ENCODE results near the gene FRZB.

The FRZB gene

DNA sequence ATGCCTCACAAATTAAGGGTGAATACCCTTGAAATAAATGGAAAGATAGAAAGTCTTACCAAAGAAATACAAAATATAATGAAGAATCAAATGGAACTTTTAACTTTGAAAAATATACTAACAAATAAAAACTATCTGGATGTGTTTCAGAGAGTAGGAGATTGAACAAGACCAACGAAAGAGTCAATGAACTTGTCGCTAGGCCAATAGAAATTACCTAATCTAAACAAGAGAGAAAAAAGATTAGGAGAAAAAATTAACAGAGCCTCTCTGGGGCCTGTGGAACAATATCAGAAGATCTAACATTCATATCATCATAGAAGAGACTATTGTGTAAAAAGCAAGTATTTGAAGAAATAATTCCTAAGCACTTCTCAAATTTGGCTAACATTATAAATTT is 11.1 kb downstream of the FRZB start:
- DNase-seq: no peak
- in situ Hi-C loops (cut with MboI; ENCODE audit: low pct_unique_long_range_greater_than_20kb, low sequenced_read_pairs): no loop called here

DNA sequence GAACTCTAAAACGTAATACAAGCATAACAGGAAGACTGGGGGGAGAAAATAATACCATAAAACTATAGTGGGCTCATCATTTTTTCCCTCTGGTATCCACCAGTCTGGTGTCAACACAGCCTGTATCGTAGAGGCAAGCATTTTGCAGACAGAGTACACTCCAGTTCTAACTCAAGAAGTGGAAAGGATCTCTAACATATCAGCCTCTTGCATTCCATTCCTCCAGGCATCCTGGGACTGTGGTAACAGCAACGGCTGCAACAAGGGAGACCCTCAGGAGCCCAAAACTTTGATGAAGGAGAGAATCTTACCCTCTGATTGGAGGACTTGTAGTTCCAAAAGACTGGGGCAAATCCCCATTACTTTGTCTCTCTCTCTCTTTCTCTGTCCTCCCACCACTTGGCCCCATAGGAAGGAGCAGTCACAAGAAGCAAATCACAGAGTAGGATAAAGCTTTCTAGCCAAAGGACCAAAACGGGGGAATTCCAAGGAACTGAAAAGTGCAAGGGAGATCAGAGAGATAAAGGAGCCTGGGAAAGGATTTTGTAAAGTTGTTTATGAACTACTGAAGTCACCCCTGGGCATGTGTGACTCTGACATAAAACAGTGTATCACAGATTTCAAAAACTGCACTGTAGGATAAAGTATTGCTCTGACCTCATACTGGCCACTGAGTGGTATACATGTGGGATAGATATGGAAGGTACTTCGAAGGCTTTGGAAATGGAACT is 11.9 kb downstream of the FRZB start:
- in situ Hi-C loops (cut with MboI; ENCODE audit: low pct_unique_long_range_greater_than_20kb, low sequenced_read_pairs): no loop called here
- DNase-seq: no peak

DNA sequence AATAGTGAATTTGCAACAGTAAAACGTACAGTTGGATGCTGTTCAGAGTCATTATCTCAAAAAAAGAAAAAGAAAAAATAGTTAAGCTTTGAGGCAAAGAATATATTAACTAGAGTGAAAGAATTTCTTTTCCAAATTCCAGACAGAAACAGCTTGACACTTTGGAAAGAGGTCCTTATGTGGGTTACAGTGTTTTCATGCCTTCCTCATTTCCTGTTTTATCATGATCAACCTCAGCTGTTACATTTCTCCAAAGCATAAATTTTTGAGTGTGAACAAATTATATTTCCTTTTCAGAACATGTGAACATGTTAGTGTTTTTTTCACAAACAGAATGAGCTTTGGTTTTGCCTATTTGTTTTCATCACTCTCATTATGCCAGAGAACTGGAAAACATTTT is 13.6 kb downstream of the FRZB start:
- DNase-seq: no peak
- in situ Hi-C loops (cut with MboI; ENCODE audit: low pct_unique_long_range_greater_than_20kb, low sequenced_read_pairs): no loop called here

DNA sequence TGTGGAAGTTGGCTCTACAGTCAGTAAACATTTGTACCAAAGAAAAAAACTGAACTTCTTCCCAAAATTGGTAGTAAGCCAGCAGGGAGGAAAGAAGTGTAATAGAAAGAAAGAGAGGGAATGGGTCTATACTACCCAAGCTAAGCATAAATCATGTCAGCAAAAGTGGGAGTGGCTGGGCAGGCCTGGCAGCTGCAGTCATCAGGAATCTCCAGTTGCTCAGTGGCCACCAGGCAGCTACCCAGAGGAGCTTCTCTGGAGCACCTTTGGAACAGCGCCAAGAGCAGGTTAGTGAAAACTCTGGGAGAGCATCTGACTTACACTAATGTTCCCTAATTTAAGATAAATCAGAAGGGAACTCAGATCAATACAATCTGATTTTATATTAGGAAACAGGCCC is 14.3 kb downstream of the FRZB start:
- no peak for DNase-seq
- in situ Hi-C loops (cut with MboI; ENCODE audit: low pct_unique_long_range_greater_than_20kb, low sequenced_read_pairs): no loop called here

DNA sequence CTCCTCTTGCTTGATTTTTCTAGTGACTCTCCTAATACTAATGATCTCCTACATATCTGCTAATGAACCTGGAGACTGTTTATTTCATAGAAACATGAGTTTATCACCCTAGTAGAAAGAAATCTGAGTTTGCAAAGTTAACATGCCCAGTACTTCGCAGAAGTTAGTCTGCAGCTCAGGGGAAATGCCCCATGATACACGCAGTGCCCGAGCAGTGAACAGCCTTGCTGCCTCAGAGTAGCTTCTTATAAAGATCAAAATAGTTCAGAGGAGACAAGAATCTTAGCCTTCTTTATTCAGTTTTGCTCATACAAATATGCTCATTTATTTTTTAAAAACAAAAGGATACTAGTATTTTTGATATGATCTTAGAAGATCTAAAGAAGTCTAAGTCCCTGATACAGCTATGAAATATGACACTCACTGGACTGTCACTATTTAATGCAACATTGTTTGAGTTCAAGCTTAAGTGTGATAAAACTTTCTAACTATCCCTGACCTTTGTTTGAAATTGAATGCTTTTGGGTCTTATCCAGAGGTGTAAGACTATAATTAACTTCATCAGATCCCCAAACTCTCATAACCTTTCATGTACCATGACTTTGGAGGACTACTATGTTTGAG is 20.5 kb downstream of the FRZB start:
- no peak for DNase-seq
- in situ Hi-C loops (cut with MboI; ENCODE audit: low pct_unique_long_range_greater_than_20kb, low sequenced_read_pairs): no loop called here

DNA sequence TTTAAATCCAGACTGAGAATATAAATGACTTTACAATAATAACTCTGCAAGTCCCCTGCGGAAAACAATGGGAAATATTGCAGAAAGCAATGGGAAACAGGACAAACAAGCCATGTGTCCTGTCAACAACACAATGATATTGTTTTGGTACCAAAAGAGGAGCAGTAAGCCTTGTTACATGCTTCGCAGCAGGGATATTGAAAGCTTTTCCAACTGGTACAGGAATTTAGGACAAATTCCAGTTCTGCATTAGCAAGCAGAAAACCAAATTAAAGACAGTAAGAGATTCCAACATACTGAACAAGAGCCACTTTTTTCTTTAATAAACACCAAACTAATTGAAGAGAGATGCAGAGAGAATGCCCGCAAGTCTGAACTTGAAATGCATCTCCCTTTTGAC is 30.0 kb downstream of the FRZB start:
- DNase-seq: no peak
- in situ Hi-C loops (cut with MboI; ENCODE audit: low pct_unique_long_range_greater_than_20kb, low sequenced_read_pairs): no loop called here

DNA sequence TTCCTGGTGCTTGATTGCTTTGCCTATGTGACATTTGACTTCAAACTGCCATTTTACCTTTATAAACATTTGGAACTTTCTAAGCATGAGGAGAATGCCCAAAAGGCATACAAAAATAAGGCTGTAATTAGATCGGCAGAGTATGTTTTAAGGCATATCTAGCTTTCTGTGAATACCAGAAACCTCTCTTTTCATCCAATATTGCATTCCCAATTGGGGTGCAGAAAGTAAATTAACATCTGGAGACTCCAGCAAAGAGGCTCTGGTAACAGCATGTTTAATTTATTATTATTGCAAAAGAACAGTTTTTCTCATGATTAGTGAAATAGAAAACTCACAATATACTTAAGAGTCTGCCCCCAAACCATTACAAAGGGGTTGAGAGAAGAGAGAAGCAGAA is 32.1 kb downstream of the FRZB start:
- no peak for DNase-seq
- in situ Hi-C loops (cut with MboI; ENCODE audit: low pct_unique_long_range_greater_than_20kb, low sequenced_read_pairs): no loop called here

DNA sequence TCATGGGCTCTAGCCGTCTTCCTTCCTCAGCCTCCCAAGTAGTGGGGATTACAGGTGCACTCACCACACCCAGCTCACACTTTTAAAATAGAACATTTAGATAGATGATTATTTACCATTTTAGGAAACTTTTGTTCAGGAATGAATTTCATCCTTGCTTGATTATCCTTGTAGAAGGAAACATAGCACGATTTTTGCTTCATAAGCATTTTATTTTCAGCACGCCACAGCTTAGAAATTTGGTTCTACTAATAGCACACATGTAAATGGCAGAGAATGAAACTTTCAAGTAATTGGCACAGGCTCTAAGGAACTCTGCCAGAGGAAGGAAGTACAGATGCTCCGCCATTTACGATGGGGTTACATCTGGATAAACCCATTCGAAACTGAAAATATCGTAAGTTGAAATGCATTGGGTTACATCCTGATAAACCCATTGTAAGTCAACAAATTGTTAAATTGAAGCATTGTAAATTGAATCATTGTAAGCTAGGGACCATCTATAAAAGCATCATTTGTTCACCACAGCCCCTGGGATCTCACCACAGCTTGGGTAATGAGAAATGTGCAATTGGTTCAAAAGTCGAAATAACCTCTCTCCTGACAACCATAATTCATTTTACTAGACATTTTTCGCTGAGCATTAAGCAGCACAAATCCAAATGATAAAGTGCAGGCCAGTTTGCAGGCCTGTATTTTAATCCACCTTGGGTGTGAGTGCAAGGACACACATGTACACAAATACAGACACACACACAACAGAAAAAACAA is 33.2 kb downstream of the FRZB start:
- DNase-seq: no peak
- in situ Hi-C loops (cut with MboI; ENCODE audit: low pct_unique_long_range_greater_than_20kb, low sequenced_read_pairs): no loop called here

DNA sequence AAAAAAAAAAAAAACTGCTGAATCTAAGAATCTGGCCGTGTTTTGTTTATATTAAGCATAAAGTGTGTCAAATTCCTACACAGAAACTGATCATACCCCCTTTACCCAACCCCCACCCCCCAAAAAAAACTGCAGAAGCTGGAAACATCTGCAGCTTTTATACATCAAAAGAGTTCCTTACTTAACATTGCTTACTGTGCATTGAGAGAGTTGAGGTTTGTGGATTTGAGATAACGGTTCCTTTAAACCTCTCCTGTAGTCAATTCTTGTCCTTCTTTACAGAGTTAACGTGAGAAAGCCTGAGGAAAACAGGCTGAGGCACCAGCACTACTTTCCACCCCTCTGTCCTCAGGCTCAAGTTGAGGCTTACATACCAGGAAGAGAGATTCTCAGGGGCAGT is 34.5 kb downstream of the FRZB start:
- in situ Hi-C loops (cut with MboI; ENCODE audit: low pct_unique_long_range_greater_than_20kb, low sequenced_read_pairs): no loop called here
- DNase-seq: no peak

DNA sequence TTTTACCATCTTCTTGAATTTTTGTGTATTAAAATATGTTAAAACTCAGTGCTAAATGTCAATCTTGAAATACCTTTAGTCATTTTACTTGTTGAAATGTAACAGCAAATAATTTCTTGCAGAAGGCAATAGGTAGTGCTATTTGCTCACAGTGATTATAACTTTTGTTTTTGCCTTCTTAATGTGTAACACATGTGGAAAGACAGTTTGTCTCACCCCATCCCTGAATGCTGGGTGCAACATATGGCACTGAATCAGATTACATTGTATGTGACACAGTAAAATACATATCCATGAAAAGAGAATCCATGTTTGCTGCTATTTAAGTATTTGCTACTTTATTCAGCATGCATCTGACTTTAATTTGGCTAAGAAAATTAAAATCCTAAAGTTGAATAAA is 35.3 kb downstream of the FRZB start:
- in situ Hi-C loops (cut with MboI; ENCODE audit: low pct_unique_long_range_greater_than_20kb, low sequenced_read_pairs): no loop called here
- DNase-seq: no peak

DNA sequence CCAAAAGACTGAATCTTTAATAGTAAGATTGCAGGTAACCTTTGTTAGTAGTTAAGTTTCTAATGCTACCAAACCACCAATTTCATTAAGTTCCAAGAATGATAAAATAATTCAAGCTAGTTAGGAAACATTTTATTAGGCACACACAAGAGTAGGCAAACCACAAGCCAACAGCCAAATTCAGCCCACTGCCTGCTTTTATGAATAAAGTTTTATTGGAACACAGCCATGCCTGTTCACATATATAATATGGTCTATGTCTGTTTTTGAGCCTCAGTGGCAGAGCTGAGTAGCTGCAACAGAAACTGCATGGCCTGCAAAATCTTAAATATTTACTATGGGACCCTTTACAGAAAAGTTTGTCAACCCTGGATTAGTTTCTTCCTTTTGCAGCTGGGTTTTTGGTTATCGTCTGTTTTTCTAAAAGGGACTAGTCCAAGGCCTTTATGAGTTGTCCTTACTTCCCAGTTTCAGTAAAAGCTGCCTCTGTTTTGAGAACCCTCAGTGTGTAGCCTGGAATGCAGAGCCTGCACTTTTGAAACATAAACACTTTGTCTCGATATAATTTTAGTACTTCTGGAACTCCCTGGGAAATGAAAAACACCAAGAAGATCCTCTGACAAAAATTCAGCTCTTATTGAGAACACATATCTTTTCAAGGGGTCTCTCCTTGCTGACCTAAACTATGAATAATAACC is 39.1 kb downstream of the FRZB start:
- in situ Hi-C loops (cut with MboI; ENCODE audit: low pct_unique_long_range_greater_than_20kb, low sequenced_read_pairs): no loop called here
- DNase-seq: no peak

DNA sequence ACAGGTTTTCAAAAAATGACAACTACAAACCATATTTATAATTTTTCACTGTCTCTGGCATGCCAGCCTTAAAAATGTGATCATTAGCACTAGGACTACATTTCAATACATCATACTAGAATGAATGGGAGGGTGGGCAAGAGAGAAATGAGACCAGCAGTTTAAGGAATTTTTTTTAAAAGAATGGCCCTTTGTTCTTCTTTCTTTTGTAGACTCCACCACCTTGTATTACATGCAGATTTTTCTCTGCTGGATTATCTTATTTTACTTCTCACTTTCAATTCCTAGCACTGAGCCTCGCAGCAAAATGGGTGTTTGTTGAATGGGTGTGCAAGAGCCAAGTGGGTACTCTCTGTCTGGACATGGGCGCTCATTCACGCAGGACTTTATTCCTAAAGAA is 39.9 kb downstream of the FRZB start:
- in situ Hi-C loops (cut with MboI; ENCODE audit: low pct_unique_long_range_greater_than_20kb, low sequenced_read_pairs): no loop called here
- DNase-seq: no peak

DNA sequence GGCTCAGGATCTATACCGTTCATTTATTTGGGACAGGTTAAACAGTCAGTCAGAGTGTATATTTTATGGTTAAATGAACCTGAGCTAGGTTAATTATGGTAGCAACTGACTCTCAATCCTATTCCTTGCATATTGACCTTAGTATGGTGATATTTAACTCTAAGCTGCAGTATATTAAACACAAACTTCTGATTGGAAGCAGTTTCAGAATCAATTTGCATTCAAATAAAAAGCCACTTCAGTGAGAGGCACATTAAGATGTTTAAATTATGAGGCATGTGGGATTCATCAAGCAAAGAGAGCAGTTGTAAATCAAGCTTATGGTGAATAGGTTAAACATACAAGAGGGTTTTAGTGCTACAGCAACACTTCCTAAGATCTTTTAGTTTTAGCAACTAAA is 40.4 kb downstream of the FRZB start:
- in situ Hi-C loops (cut with MboI; ENCODE audit: low pct_unique_long_range_greater_than_20kb, low sequenced_read_pairs): no loop called here
- DNase-seq: no peak

DNA sequence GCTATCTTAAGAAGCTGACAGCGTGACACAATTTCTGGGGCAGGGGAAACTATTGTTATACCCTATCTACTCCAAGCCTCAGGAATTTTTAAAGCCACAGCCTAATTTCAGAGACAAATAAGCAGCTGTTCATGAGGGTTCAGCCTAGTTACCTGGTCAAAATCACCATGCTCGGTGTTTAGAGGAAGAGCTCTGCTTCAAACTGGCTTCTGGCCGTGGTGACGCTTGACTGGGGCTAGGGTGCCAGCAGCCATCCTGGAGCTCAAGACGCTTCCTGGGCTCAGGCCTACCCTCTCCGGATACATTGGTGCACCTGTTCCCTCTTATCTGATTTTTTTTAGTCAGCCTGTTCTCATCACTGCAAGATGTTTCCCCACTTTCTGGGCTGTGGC is 41.7 kb downstream of the FRZB start:
- no peak for DNase-seq

DNA sequence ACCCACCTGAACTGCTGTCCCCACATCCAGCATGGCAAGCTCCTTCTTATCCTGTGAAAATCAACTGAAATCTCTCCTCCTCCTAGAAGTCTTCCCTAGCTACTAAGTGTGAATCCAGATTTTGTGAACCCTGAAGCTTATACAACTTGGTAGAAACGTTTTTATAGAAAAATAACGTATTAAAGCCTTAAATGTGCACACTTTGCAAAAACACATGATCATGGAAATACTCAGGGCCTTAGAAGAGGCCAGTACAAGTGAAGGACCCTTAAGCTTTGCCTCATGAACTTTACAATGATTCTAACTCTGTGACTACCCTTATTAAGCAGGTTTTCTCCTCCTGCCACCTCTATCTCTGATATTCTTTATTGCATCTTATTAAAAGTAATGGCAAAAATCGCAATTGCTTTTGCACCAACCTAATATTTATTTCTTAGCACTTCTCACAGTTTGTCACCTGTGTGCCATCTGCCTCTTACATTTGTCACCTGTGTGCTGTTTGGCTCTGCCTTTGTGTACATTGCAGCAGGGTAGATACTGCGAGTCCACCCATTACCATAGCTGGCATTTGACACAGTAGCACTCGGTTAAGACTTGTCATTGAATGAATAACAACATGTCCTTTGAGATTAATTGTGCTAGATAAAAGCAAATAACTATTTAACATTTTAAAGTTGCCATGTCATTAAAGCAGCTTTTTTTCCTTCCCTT is 42.2 kb downstream of the FRZB start:
- no peak for DNase-seq
- in situ Hi-C loops (cut with MboI; ENCODE audit: low pct_unique_long_range_greater_than_20kb, low sequenced_read_pairs): no loop called here

More for the DNA sequence above, 41.7 kb downstream of the FRZB start:
- in situ Hi-C loops (cut with MboI; ENCODE audit: low pct_unique_long_range_greater_than_20kb, low sequenced_read_pairs): no loop called here

DNA sequence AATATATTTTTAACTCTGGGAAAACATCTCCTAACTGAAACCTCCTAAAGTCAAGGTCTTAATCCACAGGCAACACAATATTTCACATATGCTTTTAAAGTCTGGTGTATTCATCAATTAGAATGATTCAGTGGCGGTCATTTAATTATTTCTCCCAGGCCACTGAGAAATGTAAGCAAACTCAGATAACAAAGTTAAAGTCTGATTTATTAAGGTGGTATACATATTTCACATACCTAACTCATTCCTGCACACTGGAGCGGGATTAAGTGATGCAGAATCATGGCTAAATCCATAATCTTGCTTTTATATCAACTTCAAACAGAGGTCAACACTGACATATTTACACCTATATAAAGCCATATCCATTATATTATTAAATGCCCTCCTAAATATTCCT is 43.7 kb downstream of the FRZB start:
- in situ Hi-C loops (cut with MboI; ENCODE audit: low pct_unique_long_range_greater_than_20kb, low sequenced_read_pairs): no loop called here

DNA sequence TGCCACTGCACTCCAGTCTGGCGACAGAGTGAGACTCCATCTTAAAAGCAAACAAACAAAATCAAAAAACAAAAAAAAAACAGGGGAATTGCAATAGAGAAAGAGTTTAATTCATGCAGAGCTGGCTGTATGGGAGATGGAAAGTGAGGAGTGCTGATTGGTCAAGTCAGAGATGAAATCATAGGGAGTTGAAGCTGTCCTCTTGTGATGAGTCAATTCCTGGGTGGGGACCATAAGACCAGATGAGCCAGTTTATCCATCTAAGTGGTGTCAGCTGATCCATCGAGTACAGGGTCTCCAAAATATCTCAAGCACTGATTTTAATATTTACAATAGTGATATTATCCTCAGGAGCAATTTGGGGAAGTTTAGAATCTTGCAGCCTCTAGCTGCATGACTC is 45.3 kb downstream of the FRZB start:
- no peak for DNase-seq
- in situ Hi-C loops (cut with MboI; ENCODE audit: low pct_unique_long_range_greater_than_20kb, low sequenced_read_pairs): no loop called here

More for the DNA sequence above, 43.7 kb downstream of the FRZB start:
- DNase-seq: no peak

DNA sequence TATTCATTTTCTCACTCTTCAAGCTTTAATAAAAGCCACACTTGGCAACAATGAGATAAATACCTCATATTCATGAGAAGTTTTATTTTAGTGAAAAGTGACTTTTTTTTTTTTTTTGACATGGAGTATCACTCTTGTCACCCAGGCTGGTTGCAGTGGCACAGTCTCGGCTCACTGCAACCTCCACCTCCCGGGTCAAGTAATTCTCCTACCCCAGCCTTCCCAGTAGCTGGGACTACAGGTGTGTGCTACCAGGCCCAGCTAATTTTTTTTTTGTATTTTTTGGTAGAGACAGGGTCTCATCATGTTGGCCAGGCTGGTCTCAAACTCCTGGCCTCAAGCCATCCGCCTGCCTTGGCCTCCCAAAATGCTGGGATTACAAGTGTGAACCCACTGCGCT is 47.0 kb downstream of the FRZB start:
- no peak for DNase-seq
- in situ Hi-C loops (cut with MboI; ENCODE audit: low pct_unique_long_range_greater_than_20kb, low sequenced_read_pairs): no loop called here

DNA sequence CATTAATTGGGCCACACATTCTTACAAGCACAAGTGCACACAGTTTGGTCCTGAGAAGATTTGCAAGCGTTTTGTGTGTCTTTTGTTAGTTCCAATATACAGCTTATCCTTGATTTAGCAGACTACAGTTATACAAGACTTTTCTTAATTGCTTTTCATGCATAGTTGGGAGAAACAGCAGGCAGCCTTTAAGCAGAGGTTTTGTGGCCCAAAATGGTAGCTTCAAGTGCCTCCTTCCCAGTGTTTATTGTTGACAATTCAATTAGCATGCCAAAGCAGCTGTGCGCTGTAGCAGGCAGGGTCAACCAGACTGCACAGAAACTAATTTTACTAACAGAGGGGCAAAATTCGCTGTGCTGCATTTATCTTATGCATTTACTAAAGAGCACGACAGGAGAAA is 47.5 kb downstream of the FRZB start:
- no peak for DNase-seq
- in situ Hi-C loops (cut with MboI; ENCODE audit: low pct_unique_long_range_greater_than_20kb, low sequenced_read_pairs): no loop called here
